MM.1S (cell line): Measurements from ENCODE around the gene CSRP2.

Source experiments
- CTCF ChIP-seq: fragments of 300-600 bp; sonication (generic); IDR thresholded peaks from 2 replicates; pipeline ENCODE4 v1.5.1; 2016; ENCODE audit warnings: antibody characterized with exemption, low read length, mixed read lengths
- EZH2 ChIP-seq: fragments of 300-600 bp; sonication (generic); optimal IDR thresholded peaks from 2 replicates; pipeline ENCODE3; 2017; ENCODE audit warnings: low read depth, mild to moderate bottlenecking, antibody characterized with exemption, low read length, mixed read lengths
- EZH2phosphoT487 ChIP-seq: fragments of 300-600 bp; sonication (generic); IDR thresholded peaks from 2 replicates; pipeline ENCODE4 v1.6.1; 2018; ENCODE audit warnings: antibody characterized with exemption, low read length

DNA sequence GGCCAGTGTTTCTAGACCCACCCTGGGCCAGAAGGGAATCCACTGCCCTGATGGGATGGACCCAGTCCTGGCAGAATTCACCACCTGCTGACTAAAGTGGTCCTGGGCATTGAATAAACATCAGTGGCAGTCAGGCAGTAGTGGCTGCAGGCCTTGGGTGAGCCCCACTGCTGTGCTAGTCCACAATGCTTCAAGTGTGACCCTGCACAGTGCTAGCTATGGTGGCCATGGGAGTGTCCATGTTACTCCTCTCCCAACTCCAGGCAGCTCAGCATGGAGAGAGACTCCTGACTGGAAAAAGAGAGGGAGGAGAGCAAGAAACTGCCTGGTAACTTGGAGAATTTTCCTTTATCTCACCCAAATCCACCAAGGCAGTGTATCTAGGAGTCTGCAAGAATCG, 17.5 kb upstream of the CSRP2 start:
- no peak for TF ChIP-seq CTCF
- no peak for TF ChIP-seq EZH2phosphoT487
- no peak for TF ChIP-seq EZH2
